GM08714 (cell line): ENCODE data around the gene TPPP3.

ENCODE experiments used
- H3K4me3 ChIP-seq: fragments of 200-500 bp; sonication (Bioruptor generic); 2 replicates; pipeline ENCODE4 v1.5.1; 2014; ENCODE audit warnings: mild to moderate bottlenecking, low read length, inconsistent platforms
- ZNF274 ChIP-seq: IDR thresholded peaks from 2 replicates; pipeline ENCODE4 v1.6.1; 2012; ENCODE audit warnings: mild to moderate bottlenecking, low read depth, low read length

The TPPP3 gene

GRCh38 chr16:67430504-67430976 lies 37.2 kb upstream of the TPPP3 start:
- H3K4me3 ChIP-seq = no peak overlapping the region
- TF ChIP-seq ZNF274 = no peak

GRCh38 chr16:67429799-67430503 lies 36.7 kb upstream of the TPPP3 start:
- H3K4me3 ChIP-seq = no peak overlapping the region

GRCh38 chr16:67429053-67429798 lies 35.9 kb upstream of the TPPP3 start:
- no peak overlapping the region for H3K4me3 ChIP-seq
- no peak for TF ChIP-seq ZNF274

More at GRCh38 chr16:67429799-67430503, 36.7 kb upstream of the TPPP3 start:
- no peak for TF ChIP-seq ZNF274

- no peak overlapping the region for H3K4me3 ChIP-seq
- no peak for TF ChIP-seq ZNF274
Measured at GRCh38 chr16:67428146-67428731, 34.9 kb upstream of the TPPP3 start.

- TF ChIP-seq ZNF274 = no peak
Measured at GRCh38 chr16:67426950-67427349, 33.7 kb upstream of the TPPP3 start.

GRCh38 chr16:67426022-67426421 lies 32.7 kb upstream of the TPPP3 start:
- TF ChIP-seq ZNF274 = no peak
- no peak overlapping the region for H3K4me3 ChIP-seq

More at GRCh38 chr16:67426950-67427349, 33.7 kb upstream of the TPPP3 start:
- no peak overlapping the region for H3K4me3 ChIP-seq

- H3K4me3 ChIP-seq = no peak overlapping the region
- TF ChIP-seq ZNF274 = no peak
Measured at GRCh38 chr16:67425580-67425979, 32.3 kb upstream of the TPPP3 start.

GRCh38 chr16:67425061-67425460 lies 31.8 kb upstream of the TPPP3 start:
- TF ChIP-seq ZNF274 = no peak
- no peak overlapping the region for H3K4me3 ChIP-seq

- no peak overlapping the region for H3K4me3 ChIP-seq
- no peak for TF ChIP-seq ZNF274
Measured at GRCh38 chr16:67424261-67424615, 30.9 kb upstream of the TPPP3 start.

- TF ChIP-seq ZNF274 = no peak
Measured at GRCh38 chr16:67423611-67424260, 30.4 kb upstream of the TPPP3 start.

GRCh38 chr16:67423015-67423414 lies 29.7 kb upstream of the TPPP3 start:
- H3K4me3 ChIP-seq = no peak overlapping the region
- no peak for TF ChIP-seq ZNF274

More at GRCh38 chr16:67423611-67424260, 30.4 kb upstream of the TPPP3 start:
- no peak overlapping the region for H3K4me3 ChIP-seq

- no peak overlapping the region for H3K4me3 ChIP-seq
- TF ChIP-seq ZNF274 = no peak
Measured at GRCh38 chr16:67421030-67421429, 27.7 kb upstream of the TPPP3 start.

- no peak overlapping the region for H3K4me3 ChIP-seq
- TF ChIP-seq ZNF274 = no peak
Measured at GRCh38 chr16:67419931-67420330, 26.6 kb upstream of the TPPP3 start.

GRCh38 chr16:67419502-67419901 lies 26.2 kb upstream of the TPPP3 start:
- TF ChIP-seq ZNF274 = no peak
- no peak overlapping the region for H3K4me3 ChIP-seq
